Keratinocyte (primary cell): ENCODE data around the gene BAHCC1.

ENCODE experiments used
- CTCF ChIP-seq, 3 experiments: IDR thresholded peaks in 1 of 3; conservative IDR thresholded peaks in 1 of 3; optimal IDR thresholded peaks in 1 of 3; 2 replicates in 2 of 3; 3 replicates in 1 of 3; pipeline versions ENCODE3 to v1.5.1; 2011; ENCODE audit warnings: low read length in 3 of 3, mild to moderate bottlenecking in 3 of 3, moderate library complexity in 2 of 3, control low read depth in 1 of 3, inconsistent platforms in 1 of 3; ENCODE audit not compliant: insufficient read depth in 2 of 3; ENCODE audit errors: extremely low read depth in 1 of 3
- EZH2 ChIP-seq: IDR thresholded peaks from one replicate; pipeline ENCODE4 v1.6.1; 2012; ENCODE audit warnings: inconsistent platforms, mild to moderate bottlenecking, low read length, moderate library complexity

DNA sequence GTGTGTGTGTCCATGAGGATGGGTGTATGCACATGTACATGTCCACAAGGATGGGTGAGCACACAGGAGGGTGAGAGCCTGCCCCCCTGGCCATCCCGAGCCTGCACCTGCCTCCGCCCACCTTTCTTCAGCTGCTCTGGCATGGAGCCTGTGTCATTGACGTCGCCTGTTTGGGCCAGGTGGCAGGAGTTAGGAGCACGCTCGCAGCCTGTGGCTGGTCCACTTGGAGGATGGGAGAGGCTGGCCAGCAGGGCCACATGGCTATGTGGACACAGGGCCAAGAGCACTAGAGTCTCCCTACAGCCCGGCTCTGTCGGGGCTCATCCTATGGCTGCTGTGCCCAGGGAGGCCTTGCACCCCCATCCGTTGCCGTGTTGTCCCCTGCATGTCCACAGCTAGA is 21.4 kb downstream of the BAHCC1 start:
- TF ChIP-seq CTCF (optimal IDR thresholded peaks at IDR 0.05 in 1 of 3, IDR thresholded peaks at IDR 0.05 in 1 of 3, conservative IDR thresholded peaks at IDR 0.05 in 1 of 3; ENCODE audit: extremely low read depth in 1 of 3, insufficient read depth in 2 of 3, low read length in 3 of 3), result no peak
- no peak for TF ChIP-seq EZH2
